PFSK-1 (cell line): ENCODE measurements around the gene RNF145.

Experiments
- FOXP2 ChIP-seq: optimal IDR thresholded peaks from 2 replicates; pipeline ENCODE3; 2011; ENCODE audit warnings: borderline replicate concordance, control low read depth, inconsistent platforms; ENCODE audit not compliant: insufficient read depth; ENCODE audit errors: extremely low read length, extremely low read depth
- POLR2AphosphoS5 ChIP-seq: IDR thresholded peaks from 2 replicates; pipeline ENCODE4 v1.6.1; 2012; ENCODE audit warnings: low read depth, mild to moderate bottlenecking, control low read depth, low read length, moderate library complexity
- SIN3A ChIP-seq: IDR thresholded peaks from 2 replicates; pipeline ENCODE4 v1.6.1; 2012; ENCODE audit warnings: mild to moderate bottlenecking, low read length, moderate library complexity, borderline replicate concordance; ENCODE audit not compliant: insufficient read depth
- TAF1 ChIP-seq: IDR thresholded peaks from 2 replicates; pipeline ENCODE4 v1.6.1; 2012; ENCODE audit warnings: low read length, control low read depth, borderline replicate concordance; ENCODE audit not compliant: insufficient read depth
- TF ChIP-seq, protein P1 (sequence below), 2 experiments: IDR thresholded peaks; 2 replicates each; pipeline versions ENCODE4 v1.6.1 to v1.8.0; 2011 to 2012; ENCODE audit warnings: low read depth in 2 of 2, low read length in 2 of 2, control low read depth in 1 of 2, inconsistent platforms in 1 of 2, mild to moderate bottlenecking in 1 of 2, moderate library complexity in 1 of 2; ENCODE audit not compliant: insufficient read depth in 1 of 2

The RNF145 gene

DNA sequence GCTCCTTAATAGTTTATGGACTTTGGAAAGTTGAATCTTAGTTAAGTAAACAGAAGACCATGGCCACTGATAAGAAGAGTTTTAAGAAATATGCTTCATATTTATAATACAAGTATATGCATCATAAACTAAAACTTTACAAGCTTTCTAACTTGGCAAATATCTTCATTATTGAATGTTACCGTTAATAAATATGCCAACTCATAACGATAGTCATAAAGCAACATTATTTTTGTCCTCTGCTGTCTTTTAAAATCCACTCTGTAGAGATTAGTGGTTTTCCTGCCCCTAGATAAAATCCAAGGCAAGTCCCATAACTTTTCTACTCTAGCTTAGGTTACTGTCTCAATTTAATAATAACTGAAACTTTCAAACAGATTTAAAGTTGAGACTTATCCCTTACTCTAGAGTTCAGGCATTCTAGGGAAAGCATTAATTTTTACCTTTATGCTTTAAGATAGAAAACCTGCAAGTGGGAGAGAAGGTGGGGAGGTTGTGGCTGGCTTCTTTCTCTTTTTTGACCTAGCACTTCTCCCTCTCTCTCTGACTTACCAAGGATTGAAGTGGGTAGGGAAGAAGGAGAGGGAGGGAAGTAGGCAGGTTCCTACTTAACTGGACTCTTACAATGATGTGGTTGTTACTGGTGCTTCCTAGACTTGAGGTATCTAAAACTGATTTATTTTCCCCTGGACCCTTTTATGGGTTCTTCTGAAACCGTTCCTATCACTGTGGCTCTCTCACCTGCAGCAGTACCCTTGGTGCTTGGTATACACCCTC lies 29.6 kb downstream of the RNF145 start:
- TF ChIP-seq, protein P1, sequence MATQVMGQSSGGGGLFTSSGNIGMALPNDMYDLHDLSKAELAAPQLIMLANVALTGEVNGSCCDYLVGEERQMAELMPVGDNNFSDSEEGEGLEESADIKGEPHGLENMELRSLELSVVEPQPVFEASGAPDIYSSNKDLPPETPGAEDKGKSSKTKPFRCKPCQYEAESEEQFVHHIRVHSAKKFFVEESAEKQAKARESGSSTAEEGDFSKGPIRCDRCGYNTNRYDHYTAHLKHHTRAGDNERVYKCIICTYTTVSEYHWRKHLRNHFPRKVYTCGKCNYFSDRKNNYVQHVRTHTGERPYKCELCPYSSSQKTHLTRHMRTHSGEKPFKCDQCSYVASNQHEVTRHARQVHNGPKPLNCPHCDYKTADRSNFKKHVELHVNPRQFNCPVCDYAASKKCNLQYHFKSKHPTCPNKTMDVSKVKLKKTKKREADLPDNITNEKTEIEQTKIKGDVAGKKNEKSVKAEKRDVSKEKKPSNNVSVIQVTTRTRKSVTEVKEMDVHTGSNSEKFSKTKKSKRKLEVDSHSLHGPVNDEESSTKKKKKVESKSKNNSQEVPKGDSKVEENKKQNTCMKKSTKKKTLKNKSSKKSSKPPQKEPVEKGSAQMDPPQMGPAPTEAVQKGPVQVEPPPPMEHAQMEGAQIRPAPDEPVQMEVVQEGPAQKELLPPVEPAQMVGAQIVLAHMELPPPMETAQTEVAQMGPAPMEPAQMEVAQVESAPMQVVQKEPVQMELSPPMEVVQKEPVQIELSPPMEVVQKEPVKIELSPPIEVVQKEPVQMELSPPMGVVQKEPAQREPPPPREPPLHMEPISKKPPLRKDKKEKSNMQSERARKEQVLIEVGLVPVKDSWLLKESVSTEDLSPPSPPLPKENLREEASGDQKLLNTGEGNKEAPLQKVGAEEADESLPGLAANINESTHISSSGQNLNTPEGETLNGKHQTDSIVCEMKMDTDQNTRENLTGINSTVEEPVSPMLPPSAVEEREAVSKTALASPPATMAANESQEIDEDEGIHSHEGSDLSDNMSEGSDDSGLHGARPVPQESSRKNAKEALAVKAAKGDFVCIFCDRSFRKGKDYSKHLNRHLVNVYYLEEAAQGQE (IDR thresholded peaks at IDR 0.05; ENCODE audit: insufficient read depth in 1 of 2, low read depth in 2 of 2, low read length in 2 of 2) = no peak
- TF ChIP-seq TAF1 (no peak), POLR2AphosphoS5 (no peak), SIN3A (no peak)

DNA sequence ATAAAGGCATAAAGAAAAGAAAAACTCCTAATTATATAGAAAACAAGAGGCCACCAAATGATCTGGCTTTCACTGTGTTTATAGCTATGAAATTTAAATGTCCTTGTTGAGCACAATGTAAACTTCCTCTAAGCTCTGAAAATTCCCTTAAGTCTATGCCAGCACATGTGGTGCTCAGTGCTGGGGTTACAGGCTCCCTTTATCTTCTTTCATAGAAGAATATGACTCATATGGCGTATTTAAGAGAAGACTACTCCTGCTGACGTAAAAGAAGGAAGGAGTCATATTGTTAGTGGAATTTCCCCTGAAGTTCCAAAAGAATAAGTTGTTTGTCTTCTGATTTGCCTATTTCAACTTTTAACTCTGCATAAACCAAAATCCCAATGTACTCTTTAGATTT lies 30.4 kb downstream of the RNF145 start:
- TF ChIP-seq FOXP2 (no peak), TAF1 (no peak), POLR2AphosphoS5 (no peak), SIN3A (peak; percentile 91)
- TF ChIP-seq, protein P1 (IDR thresholded peaks at IDR 0.05; ENCODE audit: insufficient read depth in 1 of 2, low read depth in 2 of 2, low read length in 2 of 2) = no peak

DNA sequence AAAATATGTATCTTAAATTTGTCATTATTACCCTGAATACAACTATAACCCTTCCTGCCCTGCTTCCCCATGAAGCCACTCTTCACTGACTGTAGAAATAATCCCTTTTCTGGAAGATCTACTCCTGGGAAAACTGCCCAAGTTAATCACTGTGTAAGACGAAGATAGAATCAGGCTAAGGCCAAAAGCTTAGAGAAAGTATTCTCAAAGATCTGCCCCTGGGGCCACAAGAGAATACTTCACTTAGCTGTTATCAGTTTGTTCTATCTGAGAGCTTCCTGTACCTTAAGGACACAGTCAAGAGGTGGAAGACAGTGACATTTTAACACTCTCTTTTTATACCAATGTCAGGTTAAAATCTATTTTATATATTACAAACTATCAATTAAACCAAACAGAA lies 33.8 kb downstream of the RNF145 start:
- TF ChIP-seq, protein P1 (IDR thresholded peaks at IDR 0.05; ENCODE audit: insufficient read depth in 1 of 2, low read depth in 2 of 2, low read length in 2 of 2) = peak in 1 of 2 experiments; percentile 39; a peak in 1 of 4 replicates
- TF ChIP-seq FOXP2 (no peak), POLR2AphosphoS5 (no peak), TAF1 (peak; percentile 20; the same call in 1 of the 2 replicates)

DNA sequence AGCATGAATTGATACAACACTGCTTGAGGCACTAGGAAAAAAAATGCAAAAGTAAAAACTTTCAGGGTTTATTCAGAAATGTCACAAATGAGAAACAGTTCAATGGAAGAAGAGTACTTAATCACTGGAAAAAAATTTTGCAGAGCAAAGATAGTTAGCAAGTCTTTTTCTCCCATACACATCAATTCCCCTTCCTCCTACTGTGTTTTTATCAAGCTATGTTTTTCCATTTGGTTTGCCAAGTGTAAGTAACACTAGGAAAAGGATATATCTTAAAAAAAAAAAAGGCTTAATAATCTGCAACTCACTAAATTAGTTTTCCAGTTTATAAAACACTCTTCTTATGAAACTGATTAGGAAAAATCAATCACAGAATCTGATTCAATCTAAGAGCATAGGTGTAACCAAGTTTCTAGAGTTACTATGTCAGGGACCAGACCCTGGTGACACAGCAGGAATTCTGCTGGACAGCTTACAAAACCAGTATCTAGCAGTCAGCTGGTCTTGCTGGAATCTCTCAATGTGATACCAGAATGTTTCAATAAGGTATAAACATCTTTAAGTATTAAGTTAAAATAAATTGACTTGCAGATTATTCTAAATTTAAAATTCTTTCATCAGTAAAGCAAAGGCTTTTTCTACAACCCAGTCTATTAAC lies 34.7 kb downstream of the RNF145 start:
- TF ChIP-seq FOXP2 (no peak), TAF1 (no peak), POLR2AphosphoS5 (no peak), SIN3A (no peak)
- TF ChIP-seq, protein P1 (IDR thresholded peaks at IDR 0.05; ENCODE audit: insufficient read depth in 1 of 2, low read depth in 2 of 2, low read length in 2 of 2) = no peak
